Skin of body (tissue), 2 donors: ENCODE results near the gene NR1D1. TPM values are rescaled to one million over a fixed set of nuclear protein-coding genes. Genes with fewer than 3 reads are reported as not detected.
A peak's percentile ranks its signal among the peaks of the same experiment; 100 is the strongest.
"Not testable (repeated sequence)": the region's sequence is repeated elsewhere in the genome, so short reads cannot be mapped to it uniquely, and the experiment has no call there.

Experiments
- DNase-seq: peaks from one replicate; lab custom pipeline; 2025; lab: John Stamatoyannopoulos, UW
- total RNA-seq: library from RNA; depleted of rRNA; stranded (reverse); fragments of >200 nt; gene quantifications from one replicate; pipeline ENCODE4 v1.2.3, GENCODE V29; 2014

NR1D1 gene
- total RNA-seq = 3.6 TPM

GRCh38 chr17:40100419-40100668 lies at the start of gene NR1D1:
Gene NR1D1, minus strand, starts transcription at chr17:40100589. Its CDS starts 495 bp downstream, at chr17:40100094.
- DNase-seq = no peak

GRCh38 chr17:40148527-40148926 lies 48.1 kb upstream of the NR1D1 start:
- no peak for DNase-seq

DNA sequence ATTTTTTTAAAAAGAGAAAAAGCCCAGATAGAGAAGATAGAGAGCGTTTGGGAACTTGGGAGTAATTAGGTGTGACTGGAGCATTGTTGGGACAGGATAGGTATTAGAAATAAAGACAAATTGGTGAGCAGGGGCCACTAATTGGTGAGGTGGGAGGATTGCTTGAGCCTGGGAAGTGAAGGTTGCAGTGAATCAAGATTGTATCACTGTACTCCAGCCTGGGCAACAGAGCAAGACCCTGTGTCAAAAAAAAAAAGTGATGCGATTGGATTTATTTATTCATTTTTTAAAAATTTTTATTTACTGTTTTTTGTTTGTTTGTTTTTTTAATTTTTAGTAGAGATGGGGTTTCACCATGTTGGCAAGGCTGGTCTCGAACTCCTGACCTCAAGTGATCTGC lies 45.1 kb upstream of the NR1D1 start:
- no peak for DNase-seq

- DNase-seq = not testable (repeated sequence)
Measured at GRCh38 chr17:40143166-40143565, 42.8 kb upstream of the NR1D1 start.

DNA sequence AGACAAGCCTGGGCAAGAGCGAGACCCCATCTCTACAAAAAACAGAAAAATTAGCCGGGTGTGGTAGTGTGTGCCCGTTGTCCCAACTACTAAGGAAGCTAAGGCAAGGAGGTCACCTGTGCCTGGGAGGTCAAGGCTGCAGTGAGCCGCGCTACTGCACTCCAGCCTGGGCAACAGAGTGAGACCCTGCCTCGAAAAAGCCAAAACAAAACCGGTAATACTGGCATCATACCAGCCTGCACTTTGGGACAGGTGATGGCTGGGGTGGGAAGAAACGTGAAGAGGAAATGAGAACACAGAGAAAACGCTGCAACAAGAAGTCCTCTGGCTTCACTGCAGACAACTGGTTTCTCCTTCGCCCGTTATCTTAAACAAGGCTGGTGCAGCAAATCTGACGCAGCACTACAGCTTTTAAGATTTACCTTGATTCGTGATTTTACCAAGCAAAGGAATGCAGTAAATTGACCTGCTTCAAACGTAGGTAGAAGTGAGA lies 39.2 kb upstream of the NR1D1 start:
- DNase-seq = no peak

GRCh38 chr17:40135817-40136216 lies 35.4 kb upstream of the NR1D1 start:
- no peak for DNase-seq

DNA sequence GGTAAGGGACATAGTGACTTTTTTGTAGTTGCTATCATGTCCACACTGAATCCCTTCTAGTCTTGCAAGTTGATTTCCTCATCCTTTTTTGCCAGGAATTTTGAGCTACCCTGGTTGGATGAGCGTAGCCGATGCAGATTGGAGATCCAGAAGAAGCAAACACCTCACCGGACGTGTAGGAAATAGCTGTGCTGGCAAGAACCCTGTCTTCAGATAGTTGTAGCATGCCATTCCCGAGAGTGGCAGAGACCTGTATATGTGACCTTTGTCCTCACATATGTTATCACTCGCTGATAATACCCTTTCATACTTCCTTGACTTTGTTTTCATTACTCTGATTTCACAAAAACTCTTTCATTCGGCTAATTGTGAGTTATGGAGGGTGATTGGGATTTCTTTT lies 33.8 kb upstream of the NR1D1 start:
- DNase-seq = no peak

GRCh38 chr17:40130352-40131042 lies 30.1 kb upstream of the NR1D1 start:
- no peak for DNase-seq

- no peak for DNase-seq
Measured at GRCh38 chr17:40129498-40129897, 29.1 kb upstream of the NR1D1 start.

- no peak for DNase-seq
Measured at GRCh38 chr17:40124279-40125141, 24.1 kb upstream of the NR1D1 start.

DNA sequence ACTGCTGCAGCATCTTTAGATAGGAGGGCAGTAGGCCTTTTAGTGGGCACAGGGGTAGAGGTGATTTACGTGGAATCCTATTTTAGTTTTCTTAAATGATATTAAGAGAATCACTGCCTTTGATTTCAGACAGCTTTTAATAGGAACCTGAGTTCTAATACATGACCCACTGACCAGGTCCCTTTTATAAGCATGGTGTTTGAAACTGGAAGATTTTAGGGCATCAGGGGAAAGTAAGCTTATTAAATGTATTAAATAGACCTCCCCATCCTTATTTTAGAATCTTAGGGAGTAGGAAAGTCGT lies 23.4 kb upstream of the NR1D1 start:
- no peak for DNase-seq

DNA sequence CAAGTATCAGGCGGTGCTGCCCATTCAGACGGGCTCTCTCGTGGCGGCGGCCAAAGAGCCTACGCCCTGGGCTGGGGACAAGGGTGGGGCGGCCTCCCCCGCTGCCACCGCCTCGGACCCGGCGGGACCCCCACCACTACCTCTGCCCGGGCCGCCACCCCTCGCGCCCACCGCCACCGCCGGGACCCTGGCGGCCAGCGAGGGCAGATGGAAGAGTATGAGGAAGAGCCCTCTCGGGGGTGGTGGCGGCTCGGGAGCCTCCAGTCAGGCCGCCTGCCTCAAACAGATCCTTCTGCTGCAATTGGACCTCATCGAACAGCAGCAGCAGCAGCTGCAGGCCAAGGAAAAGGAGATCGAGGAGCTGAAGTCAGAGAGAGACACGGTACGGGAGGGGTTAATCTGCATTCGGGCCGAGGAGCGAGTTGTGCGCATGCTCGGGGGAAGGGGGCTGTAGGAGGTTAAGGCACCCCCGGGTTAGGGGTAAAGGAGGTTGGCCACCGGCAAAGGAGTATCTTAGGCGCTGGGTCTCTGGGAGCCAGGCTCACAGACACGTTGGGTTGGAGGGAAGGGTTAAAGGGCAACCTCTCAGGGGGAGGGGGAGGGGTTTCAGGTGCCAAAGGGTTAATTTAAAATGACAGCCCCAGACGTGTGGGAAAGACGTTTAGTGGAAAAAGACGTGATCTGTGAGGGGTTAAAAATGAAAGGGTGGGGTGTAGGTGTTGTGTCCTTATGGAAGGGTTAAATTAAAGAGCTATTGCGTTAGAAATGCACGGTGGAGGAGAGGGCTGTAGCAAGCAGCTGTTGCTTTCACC lies 22.8 kb upstream of the NR1D1 start:
- peak; percentile 32 for DNase-seq

DNA sequence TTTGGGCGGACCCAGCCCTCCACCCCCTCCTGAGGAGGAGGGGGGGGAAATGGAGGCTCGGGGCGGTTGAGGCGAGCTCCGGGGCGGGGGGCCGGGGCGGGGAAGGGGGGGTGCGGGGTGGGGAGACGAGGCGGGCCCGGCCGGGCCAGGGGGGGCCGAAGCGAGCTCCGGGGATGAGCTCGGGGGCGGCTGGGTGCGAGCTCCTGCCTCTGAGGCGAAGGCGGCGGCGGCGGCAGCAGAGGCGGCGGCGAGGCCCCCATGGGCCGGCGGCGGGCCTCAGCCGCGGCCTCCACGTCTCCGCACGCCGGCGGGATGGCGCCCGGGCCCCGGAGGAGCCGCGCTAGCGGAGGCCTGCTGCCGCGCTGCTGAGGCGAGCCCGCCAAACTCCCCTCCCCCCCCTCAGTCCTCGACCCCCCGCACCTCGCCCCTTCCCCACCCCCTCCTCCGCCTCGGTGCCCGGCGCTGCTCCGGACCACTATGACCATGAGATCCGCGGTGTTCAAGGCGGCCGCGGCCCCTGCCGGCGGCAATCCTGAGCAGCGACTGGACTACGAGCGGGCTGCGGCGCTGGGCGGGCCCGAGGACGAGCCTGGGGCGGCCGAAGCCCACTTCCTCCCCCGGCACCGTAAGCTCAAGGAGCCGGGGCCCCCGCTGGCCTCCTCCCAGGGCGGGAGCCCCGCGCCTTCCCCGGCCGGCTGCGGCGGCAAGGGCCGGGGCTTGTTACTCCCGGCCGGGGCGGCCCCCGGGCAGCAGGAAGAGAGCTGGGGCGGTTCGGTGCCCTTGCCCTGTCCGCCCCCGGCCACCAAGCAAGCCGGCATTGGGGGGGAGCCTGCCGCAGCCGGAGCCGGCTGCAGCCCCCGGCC lies 22.0 kb upstream of the NR1D1 start:
- DNase-seq = no peak

DNA sequence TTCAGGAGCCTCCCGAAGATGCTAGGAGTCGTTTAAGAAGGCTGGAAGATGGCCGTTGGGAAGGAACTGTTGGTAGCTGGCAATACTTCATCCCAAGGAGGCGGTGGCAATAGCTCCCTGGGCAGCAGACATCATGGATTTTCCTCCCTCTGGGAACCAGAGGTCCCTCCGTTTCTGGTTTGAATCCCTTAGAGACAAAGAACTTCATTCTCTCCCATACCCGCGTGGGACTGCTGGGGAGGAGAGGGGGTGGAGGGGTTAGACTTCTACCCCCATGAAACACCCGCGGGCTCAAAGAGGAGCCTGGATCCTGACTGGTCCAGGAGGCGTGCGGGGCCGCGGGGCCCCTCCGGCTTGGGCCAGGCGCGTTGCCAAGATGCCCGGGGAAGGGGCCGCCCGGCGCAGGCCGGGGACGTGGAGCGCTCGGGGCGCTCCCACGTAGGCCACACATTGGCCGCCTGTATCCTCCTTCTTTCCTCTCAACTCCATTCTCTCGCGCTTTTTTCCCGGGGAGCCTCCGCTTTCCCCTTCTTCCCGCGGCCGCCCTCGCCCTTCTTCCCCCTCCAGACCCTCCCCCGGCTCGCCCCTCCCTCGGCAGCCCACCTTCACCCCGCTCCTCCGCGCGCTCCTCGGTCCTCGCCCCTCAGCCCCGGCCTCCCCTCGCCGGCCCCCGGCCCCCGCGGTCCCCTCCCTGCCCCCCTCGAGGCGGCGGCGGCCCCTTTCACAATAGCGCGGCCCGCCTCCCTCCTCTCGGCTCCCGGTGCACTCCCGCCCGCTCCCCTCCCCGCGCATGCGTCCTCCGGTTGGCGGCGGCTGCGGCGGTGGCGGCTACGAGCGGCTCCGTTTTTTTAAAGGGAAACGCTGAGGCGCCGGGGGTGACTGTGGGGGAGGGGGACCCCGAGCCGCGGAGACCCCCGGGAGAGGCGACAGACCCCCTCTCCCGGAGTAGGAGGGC lies 21.1 kb upstream of the NR1D1 start, which contains the start of gene MSL1:
MSL1 (plus strand) TSS at position 791 of the 955 bp plus-strand sequence. CDS start 642 bp downstream, outside the sequence.
- DNase-seq = peak; percentile 80

GRCh38 chr17:40115101-40115436 lies 14.7 kb upstream of the NR1D1 start:
- DNase-seq = no peak

DNA sequence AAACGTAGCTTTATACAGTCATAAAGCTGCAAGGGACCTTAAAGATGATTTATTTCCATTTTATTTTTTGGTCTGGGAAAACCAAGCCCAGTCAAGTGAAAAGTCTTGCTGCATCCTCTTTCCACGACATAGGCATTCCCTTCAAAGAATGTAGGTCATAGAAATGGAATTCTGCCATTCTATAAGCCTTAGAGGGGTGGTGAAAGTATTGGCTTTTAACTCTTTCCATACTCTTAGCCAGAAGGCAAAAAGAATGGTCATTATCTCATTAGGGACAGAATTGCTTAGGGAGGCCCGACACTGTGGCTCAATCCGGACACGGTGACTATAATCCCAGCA lies 13.5 kb upstream of the NR1D1 start:
- no peak for DNase-seq

- peak; percentile 98 for DNase-seq
Measured at GRCh38 chr17:40113110-40113906, 12.9 kb upstream of the NR1D1 start.

DNA sequence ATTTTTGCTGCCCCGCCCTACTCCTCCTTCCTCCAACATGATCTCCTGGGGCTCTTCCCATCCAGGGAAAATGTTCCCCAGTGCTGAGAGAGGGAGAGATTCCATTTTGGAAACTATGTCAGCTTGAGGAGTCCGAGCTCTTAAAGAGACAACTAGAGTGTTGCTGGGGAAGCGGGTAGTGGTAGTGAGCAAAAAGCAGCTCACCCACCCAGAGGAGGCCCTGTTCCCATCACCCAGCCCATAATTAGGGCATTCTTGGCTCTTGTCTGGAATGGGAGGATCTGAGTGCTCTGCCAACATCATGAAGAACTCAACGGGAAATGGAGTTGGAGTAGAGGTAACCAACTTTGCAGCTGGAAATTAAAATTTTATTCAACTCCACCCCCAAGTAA lies 12.3 kb upstream of the NR1D1 start:
- DNase-seq = no peak

DNA sequence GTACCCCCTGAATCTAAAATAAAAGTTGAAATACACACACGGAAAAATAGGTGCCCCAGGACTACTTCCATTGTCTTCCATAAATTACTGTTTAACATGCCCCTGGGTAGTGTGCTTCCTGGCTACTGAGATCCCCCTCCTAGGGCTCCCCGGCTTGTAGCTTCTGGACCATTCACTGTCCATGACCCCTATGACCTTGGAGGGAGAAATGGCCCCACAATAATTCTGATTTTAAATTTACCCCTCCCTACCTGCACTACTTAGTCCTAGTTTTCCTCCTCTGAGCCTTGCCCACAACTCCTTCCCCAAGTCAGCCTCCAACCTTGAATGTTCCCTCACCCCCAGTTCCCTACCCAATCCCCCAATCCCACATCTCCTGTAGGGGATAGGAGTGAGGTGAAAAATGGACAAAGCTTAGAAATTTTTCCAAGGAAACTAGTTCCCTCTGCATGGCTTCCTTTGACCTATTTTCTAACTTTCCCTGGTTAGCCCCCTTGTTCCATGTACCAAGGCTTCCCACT lies 11.9 kb upstream of the NR1D1 start:
- no peak for DNase-seq
